C4-2B (cell line): ENCODE results near the gene ZNF609.

Source experiments
- H3K27ac ChIP-seq: fragments of 450-650 bp; 2 replicates; pipeline ENCODE4 v1.5.1; 2017
- ZFX ChIP-seq: fragments of 450-650 bp; IDR thresholded peaks from 2 replicates; pipeline ENCODE4 v1.6.1; 2017
- TF ChIP-seq, protein P1 (sequence below): fragments of 450-650 bp; conservative IDR thresholded peaks from 2 replicates; pipeline ENCODE4 v1.5.1; 2017; ENCODE audit warnings: mild to moderate bottlenecking

ZNF609 gene

GRCh38 chr15:64645995-64646394, 185.6 kb downstream of the ZNF609 start:
- TF ChIP-seq, protein P1, sequence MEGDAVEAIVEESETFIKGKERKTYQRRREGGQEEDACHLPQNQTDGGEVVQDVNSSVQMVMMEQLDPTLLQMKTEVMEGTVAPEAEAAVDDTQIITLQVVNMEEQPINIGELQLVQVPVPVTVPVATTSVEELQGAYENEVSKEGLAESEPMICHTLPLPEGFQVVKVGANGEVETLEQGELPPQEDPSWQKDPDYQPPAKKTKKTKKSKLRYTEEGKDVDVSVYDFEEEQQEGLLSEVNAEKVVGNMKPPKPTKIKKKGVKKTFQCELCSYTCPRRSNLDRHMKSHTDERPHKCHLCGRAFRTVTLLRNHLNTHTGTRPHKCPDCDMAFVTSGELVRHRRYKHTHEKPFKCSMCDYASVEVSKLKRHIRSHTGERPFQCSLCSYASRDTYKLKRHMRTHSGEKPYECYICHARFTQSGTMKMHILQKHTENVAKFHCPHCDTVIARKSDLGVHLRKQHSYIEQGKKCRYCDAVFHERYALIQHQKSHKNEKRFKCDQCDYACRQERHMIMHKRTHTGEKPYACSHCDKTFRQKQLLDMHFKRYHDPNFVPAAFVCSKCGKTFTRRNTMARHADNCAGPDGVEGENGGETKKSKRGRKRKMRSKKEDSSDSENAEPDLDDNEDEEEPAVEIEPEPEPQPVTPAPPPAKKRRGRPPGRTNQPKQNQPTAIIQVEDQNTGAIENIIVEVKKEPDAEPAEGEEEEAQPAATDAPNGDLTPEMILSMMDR = no peak
- no peak for TF ChIP-seq ZFX
- H3K27ac ChIP-seq = no peak overlapping the region

GRCh38 chr15:64647367-64647766, 187.0 kb downstream of the ZNF609 start:
- no peak for TF ChIP-seq ZFX
- TF ChIP-seq, protein P1 = no peak
- no peak overlapping the region for H3K27ac ChIP-seq

- TF ChIP-seq, protein P1 = no peak
- TF ChIP-seq ZFX = no peak
- no peak overlapping the region for H3K27ac ChIP-seq
Observed at GRCh38 chr15:64650552-64650951, 190.2 kb downstream of the ZNF609 start.

GRCh38 chr15:64651601-64652191, 191.3 kb downstream of the ZNF609 start:
- H3K27ac ChIP-seq = no peak overlapping the region
- TF ChIP-seq ZFX = no peak
- TF ChIP-seq, protein P1 = no peak

DNA sequence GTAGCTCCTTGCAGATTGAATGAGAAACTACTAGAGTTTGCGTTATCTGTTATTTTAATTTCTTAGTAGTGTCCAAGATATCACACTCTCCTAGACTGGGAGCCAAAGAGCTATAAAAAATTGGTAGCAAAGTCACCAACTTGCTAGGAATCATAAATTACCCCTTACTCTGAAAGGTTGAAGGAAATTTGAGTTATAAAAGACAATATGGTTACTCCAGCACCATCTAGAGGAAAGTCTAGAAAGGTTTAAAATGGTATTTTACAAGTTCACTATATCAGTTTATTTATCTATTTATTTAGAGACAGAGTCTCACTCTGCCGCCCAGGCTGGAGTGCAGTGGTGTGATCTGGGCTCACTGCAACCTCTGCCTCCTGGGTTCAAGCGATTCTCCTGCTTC, 193.4 kb downstream of the ZNF609 start:
- TF ChIP-seq, protein P1 = peak; percentile 70
- no peak for TF ChIP-seq ZFX

DNA sequence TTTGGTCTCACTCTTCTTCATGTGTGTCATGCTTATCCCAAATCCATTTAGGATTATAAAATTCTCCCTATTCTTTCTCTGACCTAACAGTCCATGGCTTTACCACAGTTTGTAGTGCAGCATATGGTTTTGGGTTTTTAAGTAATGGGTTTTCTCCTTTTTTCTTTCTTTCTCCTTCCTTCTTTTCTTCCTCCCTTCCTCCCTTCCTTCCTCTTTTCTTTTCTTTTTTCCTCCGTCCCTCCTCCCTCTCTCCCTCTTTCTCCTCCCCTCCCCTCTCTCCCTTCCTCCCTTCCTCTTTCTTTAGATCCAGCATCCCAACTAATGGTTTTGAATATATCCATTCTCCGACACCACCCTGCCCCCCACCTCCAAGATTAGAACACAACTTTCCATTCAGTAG, 196.1 kb downstream of the ZNF609 start:
- no peak overlapping the region for H3K27ac ChIP-seq
- TF ChIP-seq, protein P1 = no peak
- no peak for TF ChIP-seq ZFX

More for the DNA sequence above, 193.4 kb downstream of the ZNF609 start:
- no peak overlapping the region for H3K27ac ChIP-seq

DNA sequence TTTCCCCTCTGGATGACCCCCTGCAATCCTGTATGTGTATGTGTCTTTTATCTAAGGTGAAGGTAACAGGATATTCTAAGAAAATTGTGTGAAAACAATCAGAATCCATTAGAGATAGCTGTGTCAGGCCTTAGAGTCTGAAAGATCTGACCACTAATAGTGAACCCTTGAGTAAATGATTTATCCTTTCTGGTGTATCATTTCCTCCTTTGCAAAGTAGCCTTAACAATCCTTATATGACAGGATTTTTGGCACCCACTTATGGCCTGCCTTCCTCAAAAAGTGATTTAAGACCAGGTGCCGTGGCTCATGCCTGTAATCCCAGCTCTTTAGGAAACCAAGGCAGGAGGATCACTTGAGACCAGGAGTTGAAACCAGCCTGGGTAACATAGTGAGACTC, 204.8 kb downstream of the ZNF609 start:
- TF ChIP-seq, protein P1 = no peak
- TF ChIP-seq ZFX = no peak

More for the DNA sequence above, 204.8 kb downstream of the ZNF609 start:
- no peak overlapping the region for H3K27ac ChIP-seq
